ENCODE data around the gene CLIC3.

- TF ChIP-seq CTCF (IDR thresholded peaks at IDR 0.05; ENCODE audit: insufficient read depth, low read length, poor library complexity, severe bottlenecking) (no peak), EZH2phosphoT487 (conservative IDR thresholded peaks at IDR 0.05; ENCODE audit: low read length) (no peak)
Observed at GRCh38 chr9:136997371-136997770, 1.0 kb upstream of the CLIC3 start.

Data from SU-DHL-6 (cell line).